NCI-H2227 (cell line): ENCODE data around the gene SMIM45.

Experiments
- DNase-seq: peaks from one replicate; lab custom pipeline; 2025; ENCODE audit not compliant: unreplicated experiment; lab: John Stamatoyannopoulos, UW

SMIM45 gene

GRCh38 chr22:41998361-41999261, 46.7 kb downstream of the SMIM45 start, which contains the start of gene WBP2NL:
TSS of gene WBP2NL (plus strand) at chr22:41998788. CDS start at chr22:41998819, 31 bp downstream.
- DNase-seq, result no peak

GRCh38 chr22:42000466-42000865, 48.5 kb downstream of the SMIM45 start:
- DNase-seq, result no peak

DNA sequence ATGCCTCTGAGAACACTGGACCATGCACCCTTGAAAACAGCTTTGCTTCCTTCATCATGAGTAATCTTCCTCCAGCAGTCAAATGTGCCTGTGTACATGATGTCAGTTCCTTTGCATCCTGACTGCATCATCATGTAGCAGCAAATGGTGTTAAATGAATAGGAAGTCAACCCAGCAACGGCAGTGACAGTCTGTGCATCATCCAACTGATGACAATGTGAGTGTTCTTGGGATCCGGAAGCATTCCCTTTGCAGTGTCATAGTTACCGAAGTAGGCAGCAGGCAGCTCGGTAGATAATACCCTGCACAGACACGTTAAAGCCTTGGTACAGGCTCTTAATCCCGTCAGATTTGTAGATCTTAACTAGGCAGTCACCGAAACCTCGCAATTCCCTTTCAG, 49.2 kb downstream of the SMIM45 start:
- no peak for DNase-seq

DNA sequence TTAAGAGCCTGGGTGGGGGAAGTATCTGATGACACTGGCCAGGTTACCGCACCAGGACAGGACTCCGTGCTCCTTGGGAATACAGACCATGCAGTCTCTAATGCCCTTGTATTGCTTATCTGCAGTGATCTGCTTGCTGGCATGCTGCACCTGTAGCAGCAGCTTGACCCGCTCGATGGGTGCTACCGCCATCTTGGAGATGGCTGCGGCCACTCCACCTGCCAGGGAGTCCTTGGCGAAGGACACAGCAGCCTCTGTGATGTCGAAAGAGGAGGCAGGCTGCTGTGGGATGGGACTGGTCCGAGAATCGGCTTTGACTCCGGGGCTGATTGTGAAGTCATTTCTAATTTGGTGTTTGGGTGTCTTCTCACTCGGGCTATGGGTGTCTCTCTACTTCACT, 49.8 kb downstream of the SMIM45 start:
- no peak for DNase-seq

DNA sequence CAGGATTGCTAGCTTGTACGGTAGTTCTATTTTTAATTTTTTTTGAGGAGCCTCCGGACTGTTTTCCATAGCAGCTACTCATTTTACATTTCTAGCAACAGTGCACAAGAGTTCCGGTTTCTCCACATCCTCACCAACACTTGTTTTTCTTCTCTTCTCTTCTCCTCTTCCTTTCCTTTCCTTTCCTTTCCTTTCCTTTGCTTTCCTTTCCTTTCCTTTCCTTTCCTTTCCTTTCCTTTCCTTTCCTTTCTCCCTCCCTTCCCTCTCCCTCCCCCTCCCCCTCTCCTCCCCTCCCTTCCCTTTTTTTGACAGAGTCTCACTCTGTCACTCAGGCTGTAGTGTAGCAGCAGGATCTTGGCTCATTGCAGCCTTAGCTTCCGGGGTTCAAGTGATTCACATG, 56.0 kb downstream of the SMIM45 start:
- DNase-seq, result no peak
